ENCODE data around the gene CSTB.

CSTB gene

DNA sequence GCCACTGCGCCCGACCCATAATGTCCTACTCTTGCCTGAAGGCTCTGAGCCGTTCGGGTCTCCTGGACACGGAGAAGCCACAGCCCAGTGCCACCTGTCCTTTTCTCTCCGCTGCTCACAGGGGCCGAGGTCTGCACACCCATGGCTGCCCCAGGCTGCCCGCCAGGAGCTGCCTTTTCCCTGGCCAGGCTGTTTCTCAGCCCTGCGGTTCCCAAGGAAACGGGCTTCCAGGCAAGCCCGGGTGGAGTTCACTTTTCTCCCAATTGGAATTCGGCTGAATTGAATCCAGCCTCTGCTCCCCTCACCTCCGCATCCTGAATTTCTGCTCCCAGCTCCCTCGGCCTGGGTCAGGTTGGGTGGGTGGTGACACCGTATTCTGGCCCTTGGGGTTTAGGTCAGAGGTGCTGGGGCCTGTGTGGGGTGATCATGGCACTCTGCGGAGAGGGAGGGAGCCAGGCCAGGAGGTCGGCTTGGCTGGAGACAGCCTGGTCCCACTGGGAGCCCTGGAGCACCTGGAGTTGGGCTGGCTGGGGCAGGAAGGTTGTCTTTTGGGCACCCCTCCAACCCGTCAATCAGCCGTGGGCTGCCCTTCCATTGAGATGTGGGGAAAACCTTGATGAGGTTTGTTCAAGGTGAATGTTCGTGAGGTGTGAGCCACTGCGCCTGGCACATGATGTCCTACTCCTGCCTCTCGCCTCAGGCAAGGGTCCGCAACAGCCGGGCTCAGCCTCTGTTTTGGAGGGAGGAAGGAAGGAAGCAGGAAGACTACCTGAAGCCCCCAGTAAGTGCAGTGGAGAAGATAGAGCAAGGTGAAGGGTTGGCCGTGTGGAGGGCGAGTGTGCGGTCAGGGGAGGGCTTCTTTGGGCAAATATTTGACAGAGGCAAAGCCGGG is 38.4 kb upstream of the CSTB start (continued):
- TF ChIP-seq ZNF555 (tag by site-specific recombination; conservative IDR thresholded peaks at IDR 0.05) (no peak), ZNF776 (tag by site-specific recombination; IDR thresholded peaks at IDR 0.05; ENCODE audit: borderline replicate concordance) (no peak), ZFP69B (tag by site-specific recombination; IDR thresholded peaks at IDR 0.05) (no peak), ZNF48 (tag by site-specific recombination; IDR thresholded peaks at IDR 0.05) (no peak), ZBTB8A (tag by site-specific recombination; IDR thresholded peaks at IDR 0.05) (0 out of 2 replicates have a peak, but pooled peaks have one; percentile 23), ZNF10 (tag by site-specific recombination; IDR thresholded peaks at IDR 0.05) (no peak), ZNF19 (tag by site-specific recombination; IDR thresholded peaks at IDR 0.05; ENCODE audit: low read depth) (no peak), ZNF639 (tag by site-specific recombination; IDR thresholded peaks at IDR 0.05) (no peak), IKZF3 (tag by site-specific recombination; IDR thresholded peaks at IDR 0.05) (0 out of 2 replicates have a peak, but pooled peaks have one; percentile 36), ZNF571 (tag by site-specific recombination; IDR thresholded peaks at IDR 0.05) (no peak), KLF1 (tag by site-specific recombination; IDR thresholded peaks at IDR 0.05) (peak; percentile 50; the same call in 1 of the 2 replicates), GLI4 (tag by site-specific recombination; IDR thresholded peaks at IDR 0.05) (no peak), GFI1B (tag by site-specific recombination; IDR thresholded peaks at IDR 0.05) (no peak)
- TF ChIP-seq, protein P1, sequence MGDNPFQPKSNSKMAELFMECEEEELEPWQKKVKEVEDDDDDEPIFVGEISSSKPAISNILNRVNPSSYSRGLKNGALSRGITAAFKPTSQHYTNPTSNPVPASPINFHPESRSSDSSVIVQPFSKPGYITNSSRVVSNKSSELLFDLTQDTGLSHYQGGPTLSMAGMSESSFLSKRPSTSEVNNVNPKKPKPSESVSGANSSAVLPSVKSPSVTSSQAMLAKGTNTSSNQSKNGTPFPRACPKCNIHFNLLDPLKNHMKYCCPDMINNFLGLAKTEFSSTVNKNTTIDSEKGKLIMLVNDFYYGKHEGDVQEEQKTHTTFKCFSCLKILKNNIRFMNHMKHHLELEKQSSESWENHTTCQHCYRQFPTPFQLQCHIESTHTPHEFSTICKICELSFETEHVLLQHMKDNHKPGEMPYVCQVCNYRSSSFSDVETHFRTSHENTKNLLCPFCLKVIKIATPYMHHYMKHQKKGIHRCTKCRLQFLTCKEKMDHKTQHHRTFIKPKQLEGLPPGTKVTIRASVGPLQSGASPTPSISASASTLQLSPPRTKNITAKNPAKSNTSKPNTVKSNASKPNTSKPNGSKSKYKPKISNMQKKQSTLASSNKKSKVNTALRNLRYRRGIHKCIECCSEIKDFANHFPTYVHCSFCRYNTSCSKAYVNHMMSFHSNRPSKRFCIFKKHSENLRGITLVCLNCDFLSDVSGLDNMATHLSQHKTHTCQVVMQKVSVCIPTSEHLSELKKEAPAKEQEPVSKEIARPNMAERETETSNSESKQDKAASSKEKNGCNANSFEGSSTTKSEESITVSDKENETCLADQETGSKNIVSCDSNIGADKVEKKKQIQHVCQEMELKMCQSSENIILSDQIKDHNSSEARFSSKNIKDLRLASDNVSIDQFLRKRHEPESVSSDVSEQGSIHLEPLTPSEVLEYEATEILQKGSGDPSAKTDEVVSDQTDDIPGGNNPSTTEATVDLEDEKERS (tag by site-specific recombination; IDR thresholded peaks at IDR 0.05): no peak
- TF ChIP-seq, protein P2, sequence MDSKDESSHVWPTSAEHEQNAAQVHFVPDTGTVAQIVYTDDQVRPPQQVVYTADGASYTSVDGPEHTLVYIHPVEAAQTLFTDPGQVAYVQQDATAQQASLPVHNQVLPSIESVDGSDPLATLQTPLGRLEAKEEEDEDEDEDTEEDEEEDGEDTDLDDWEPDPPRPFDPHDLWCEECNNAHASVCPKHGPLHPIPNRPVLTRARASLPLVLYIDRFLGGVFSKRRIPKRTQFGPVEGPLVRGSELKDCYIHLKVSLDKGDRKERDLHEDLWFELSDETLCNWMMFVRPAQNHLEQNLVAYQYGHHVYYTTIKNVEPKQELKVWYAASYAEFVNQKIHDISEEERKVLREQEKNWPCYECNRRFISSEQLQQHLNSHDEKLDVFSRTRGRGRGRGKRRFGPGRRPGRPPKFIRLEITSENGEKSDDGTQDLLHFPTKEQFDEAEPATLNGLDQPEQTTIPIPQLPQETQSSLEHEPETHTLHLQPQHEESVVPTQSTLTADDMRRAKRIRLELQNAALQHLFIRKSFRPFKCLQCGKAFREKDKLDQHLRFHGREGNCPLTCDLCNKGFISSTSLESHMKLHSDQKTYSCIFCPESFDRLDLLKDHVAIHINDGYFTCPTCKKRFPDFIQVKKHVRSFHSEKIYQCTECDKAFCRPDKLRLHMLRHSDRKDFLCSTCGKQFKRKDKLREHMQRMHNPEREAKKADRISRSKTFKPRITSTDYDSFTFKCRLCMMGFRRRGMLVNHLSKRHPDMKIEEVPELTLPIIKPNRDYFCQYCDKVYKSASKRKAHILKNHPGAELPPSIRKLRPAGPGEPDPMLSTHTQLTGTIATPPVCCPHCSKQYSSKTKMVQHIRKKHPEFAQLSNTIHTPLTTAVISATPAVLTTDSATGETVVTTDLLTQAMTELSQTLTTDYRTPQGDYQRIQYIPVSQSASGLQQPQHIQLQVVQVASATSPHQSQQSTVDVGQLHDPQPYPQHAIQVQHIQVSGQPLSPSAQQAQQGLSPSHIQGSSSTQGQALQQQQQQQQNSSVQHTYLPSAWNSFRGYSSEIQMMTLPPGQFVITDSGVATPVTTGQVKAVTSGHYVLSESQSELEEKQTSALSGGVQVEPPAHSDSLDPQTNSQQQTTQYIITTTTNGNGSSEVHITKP (tag by site-specific recombination; IDR thresholded peaks at IDR 0.05): no peak

DNA sequence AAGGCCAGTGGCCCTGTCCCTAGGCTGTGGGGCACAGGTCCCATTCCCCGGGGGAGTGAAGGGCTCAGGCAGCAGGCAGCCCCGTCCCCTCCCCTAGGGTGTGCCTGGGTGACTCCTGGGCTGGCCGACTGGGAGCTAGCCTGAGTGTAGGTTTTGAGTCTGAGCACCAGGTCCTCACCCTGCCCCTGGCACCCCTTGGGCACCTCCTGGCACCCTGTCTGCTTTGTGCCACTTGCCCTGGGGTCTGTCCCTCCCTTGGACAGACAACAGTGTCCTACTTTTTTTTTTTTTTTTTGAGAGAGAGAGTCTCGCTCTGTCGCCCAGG is 37.5 kb upstream of the CSTB start:
- POLR2A ChIA-PET: interaction anchor here (0.5 to 1.0 kb wide), 2 partner anchors 81 to 128 kb away, joined by 3 to 6 read pairs; no protein-coding TSS in a partner anchor
- Histone ChIP-seq H3K27ac (ENCODE audit: extremely low read depth, low read depth, low read length) (no peak overlapping the region), H3K4me1 (ENCODE audit: control insufficient read depth, insufficient read depth, low read length) (no peaks in the 10 kb centered on the region), H3K4me3 (ENCODE audit: low read depth, low read length) (no peak overlapping the region), H3K9me3 (ENCODE audit: control insufficient read depth, insufficient read depth, low read depth, low read length) (no peaks in the 10 kb centered on the region), H3K36me3 (ENCODE audit: control insufficient read depth in 2 of 2, insufficient read depth in 1 of 2, low read length in 2 of 2) (no peaks in the 10 kb centered on the region)
- CTCF ChIA-PET: interaction anchor here (0.5 to 1.1 kb wide), 3 partner anchors 11 to 126 kb away, joined by 3 to 4 read pairs (median 3); no protein-coding TSS in a partner anchor
- TF ChIP-seq OSR2 (tag by site-specific recombination; IDR thresholded peaks at IDR 0.05) (no peak), GLIS2 (tag by site-specific recombination; IDR thresholded peaks at IDR 0.05) (peak; percentile 23; the same call in 1 of the 2 replicates), HIC1 (tag by site-specific recombination; IDR thresholded peaks at IDR 0.05) (peak; percentile 32; the same call in 1 of the 2 replicates)
